DND-41 (cell line): ENCODE measurements around the gene TSPAN5.

Source experiments
- CTCF ChIP-seq: IDR thresholded peaks from 2 replicates; pipeline ENCODE4 v1.5.1; 2012; ENCODE audit warnings: borderline replicate concordance, low read length, moderate library complexity, mild to moderate bottlenecking; ENCODE audit not compliant: poor library complexity, severe bottlenecking; ENCODE audit errors: extremely low read depth
- EZH2 ChIP-seq: IDR thresholded peaks from 3 replicates; pipeline ENCODE4 v1.6.1; 2012; ENCODE audit warnings: borderline replicate concordance, low read depth, mild to moderate bottlenecking, moderate library complexity, low read length, inconsistent platforms; ENCODE audit not compliant: severe bottlenecking

- TF ChIP-seq CTCF, result no peak
- TF ChIP-seq EZH2, result no peak
These were observed 128.3 kb downstream of the TSPAN5 start for GRCh38 chr4:98529970-98530569.
